K562 (cell line): ENCODE measurements around the gene ZNF780B. TPM values are rescaled to one million over a fixed set of nuclear protein-coding genes. Genes with fewer than 3 reads are reported as not detected.

Source experiments
- ATAC-seq: fragments of 200-7000 bp; cut with Tn5 transposase; 3 replicates; pipeline ENCODE4 v1.9.1; 2020; ENCODE audit warnings: moderate library complexity
- BruUV-seq: library from RNA; stranded (reverse); fragments of 400-500 nt; replicated peaks from 2 replicates; lab custom pipeline; 2021; lab: Mats Ljungman, UMichigan
- CTCF ChIA-PET: fragments of 300-600 bp; formaldehyde crosslinking; extraction: SDS; loops from one replicate; lab custom pipeline; 2021; ENCODE audit warnings: low intra/inter-chr PET ratio; lab: Yijun Ruan, JAX
- POLR2A ChIA-PET: fragments of 300-600, 350-650 bp; sonication (Branson Sonifier 250); formaldehyde crosslinking; extraction: SDS; loops from one replicate; lab custom pipeline; 2021; ENCODE audit warnings: antibody characterized with exemption, inconsistent platforms; lab: Yijun Ruan, JAX
- DNase-seq, 4 experiments: peaks; one replicate each; pipeline versions ENCODE4 v3.0.0 to v3.0.0-alpha.2; 2011 to 2018; ENCODE audit warnings: low spot score in 3 of 4, mixed read lengths in 3 of 4; ENCODE audit errors: extremely low read depth in 1 of 4
- FAIRE-seq: peaks from 2 replicates; lab custom pipeline; 2011; peaks lifted over from hg19 to GRCh38; lab: Jason Lieb, UNC
- H2AFZ ChIP-seq: 2 replicates; pipeline ENCODE4 v1.6.0; 2011; ENCODE audit warnings: low read depth, low read length, control low read depth, inconsistent platforms
- H3K27ac ChIP-seq: fragments of 200-600 bp; 3 replicates; pipeline ENCODE4 v1.8.0; 2011; ENCODE audit warnings: low read depth, mild to moderate bottlenecking, control low read depth, inconsistent platforms, low read length, moderate library complexity, mixed read lengths; ENCODE audit errors: extremely low read depth
- H3K27me3 ChIP-seq, 2 experiments: fragments of 300-600 bp in 1 of 2; 2 replicates in 1 of 2; 3 replicates in 1 of 2; pipeline versions ENCODE4 v1.6.0 to v1.8.0; 2011; ENCODE audit warnings: inconsistent platforms in 2 of 2, low read length in 2 of 2, mild to moderate bottlenecking in 1 of 2, mixed read lengths in 1 of 2, moderate library complexity in 1 of 2; ENCODE audit not compliant: control insufficient read depth in 2 of 2, insufficient read depth in 2 of 2
- H3K36me3 ChIP-seq: fragments of 300-600 bp; 3 replicates; pipeline ENCODE4 v1.8.0; 2011; ENCODE audit warnings: mild to moderate bottlenecking, low read length, inconsistent platforms; ENCODE audit not compliant: control insufficient read depth, insufficient read depth
- H3K4me1 ChIP-seq, 2 experiments: fragments of 200-600 bp in 1 of 2; replicated peaks in 1 of 2; 2 replicates in 1 of 2; 3 replicates in 1 of 2; pipeline versions ENCODE4 v1.5.1 to v1.8.0; 2011; ENCODE audit warnings: inconsistent platforms in 2 of 2, low read length in 2 of 2, mild to moderate bottlenecking in 1 of 2, mixed read lengths in 1 of 2, moderate library complexity in 1 of 2; ENCODE audit not compliant: control insufficient read depth in 2 of 2, insufficient read depth in 2 of 2
- H3K4me2 ChIP-seq: 2 replicates; pipeline ENCODE4 v1.6.1; 2011; ENCODE audit warnings: low read length, control low read depth, inconsistent platforms, mixed read lengths; ENCODE audit not compliant: insufficient read depth
- H3K4me3 ChIP-seq: fragments of 200-600 bp; sonication (generic), shearing (Covaris generic); 2 replicates; pipeline ENCODE4 v1.5.1; 2016; ENCODE audit warnings: control low read depth, inconsistent platforms
- H3K79me2 ChIP-seq: fragments of 200-600 bp; 3 replicates; pipeline ENCODE4 v1.8.0; 2011; ENCODE audit warnings: low read length, inconsistent platforms; ENCODE audit not compliant: control insufficient read depth, insufficient read depth
- H3K9ac ChIP-seq, 2 experiments: 2 replicates each; pipeline versions ENCODE4 v1.6.0 to v1.6.1; 2011; ENCODE audit warnings: low read depth in 2 of 2, low read length in 2 of 2, control low read depth in 1 of 2, inconsistent platforms in 1 of 2, mild to moderate bottlenecking in 1 of 2, mixed read lengths in 1 of 2; ENCODE audit not compliant: insufficient read depth in 1 of 2
- H3K9me1 ChIP-seq: one replicate; pipeline ENCODE4 v1.6.0; 2011; ENCODE audit warnings: inconsistent platforms, mild to moderate bottlenecking, low read length, moderate library complexity; ENCODE audit not compliant: control insufficient read depth, insufficient read depth
- H3K9me3 ChIP-seq: replicated peaks from 2 replicates; pipeline ENCODE4 v1.5.1; 2011; ENCODE audit warnings: low read depth, low read length, inconsistent platforms; ENCODE audit not compliant: control insufficient read depth, insufficient read depth
- H4K20me1 ChIP-seq: replicated peaks from 2 replicates; pipeline ENCODE4 v1.6.1; 2011; ENCODE audit warnings: low read length, inconsistent platforms, mixed read lengths; ENCODE audit not compliant: control insufficient read depth, insufficient read depth
- ATF6 ChIP-seq: sonication (generic); formaldehyde crosslinking; IDR thresholded peaks from 2 replicates; pipeline ENCODE4 v1.4.0; 2020; ENCODE audit warnings: mild to moderate bottlenecking, missing genetic modification reagents
- CBX5 ChIP-seq: IDR thresholded peaks from 2 replicates; pipeline ENCODE4 v1.6.1; 2014; ENCODE audit warnings: low read depth, borderline replicate concordance
- CREB1 ChIP-seq, 2 experiments: sonication (generic) in 1 of 2; formaldehyde crosslinking in 1 of 2; IDR thresholded peaks; 2 replicates each; pipeline versions ENCODE4 v1.6.1 to v1.8.0; 2012 to 2022; ENCODE audit warnings: inconsistent platforms in 1 of 2, mild to moderate bottlenecking in 1 of 2, missing genetic modification reagents in 1 of 2, moderate library complexity in 1 of 2
- DDX20 ChIP-seq: fragments of 450-650 bp; IDR thresholded peaks from 2 replicates; pipeline ENCODE4 v1.6.1; 2016; ENCODE audit warnings: missing genetic modification characterization, low read depth, mild to moderate bottlenecking, missing compliant biosample characterization, moderate library complexity
- HDAC1 ChIP-seq, 2 experiments: fragments of 450-650 bp; IDR thresholded peaks; 2 replicates each; pipeline ENCODE4 v1.6.1; 2016 to 2017; ENCODE audit warnings: inconsistent platforms in 1 of 2, mild to moderate bottlenecking in 1 of 2, moderate library complexity in 1 of 2
- KLF1 ChIP-seq: fragments of 450-650 bp; IDR thresholded peaks from 2 replicates; pipeline ENCODE4 v1.6.1; 2016; ENCODE audit warnings: missing genetic modification characterization, missing compliant biosample characterization
- MAFF ChIP-seq: IDR thresholded peaks from 2 replicates; pipeline ENCODE4 v1.6.1; 2012; ENCODE audit warnings: low read length, improper control_type of control experiment
- MED1 ChIP-seq: sonication (generic); formaldehyde crosslinking; IDR thresholded peaks from 2 replicates; pipeline ENCODE4 v1.8.1; 2023; ENCODE audit warnings: missing genetic modification reagents, borderline replicate concordance
- POLR3A ChIP-seq: IDR thresholded peaks from 2 replicates; pipeline ENCODE4 v1.6.1; 2011; ENCODE audit warnings: borderline replicate concordance, mild to moderate bottlenecking, moderate library complexity; ENCODE audit not compliant: insufficient read length, insufficient read depth; ENCODE audit errors: extremely low read depth
- PTTG1 ChIP-seq: fragments of 450-650 bp; IDR thresholded peaks from 2 replicates; pipeline ENCODE4 v1.6.1; 2016; ENCODE audit warnings: low read depth, mild to moderate bottlenecking, missing genetic modification characterization, missing compliant biosample characterization
- RNF2 ChIP-seq: sonication (generic); IDR thresholded peaks from 2 replicates; pipeline ENCODE4 v1.6.1; 2016
- SNAPC5 ChIP-seq: fragments of 250-450 bp; sonication (Bioruptor Pico); IDR thresholded peaks from 2 replicates; pipeline ENCODE4 v1.8.0; 2021; ENCODE audit warnings: moderate library complexity, mild to moderate bottlenecking, inconsistent platforms
- SNRNP70 ChIP-seq: fragments of 200-400 bp; formaldehyde crosslinking; optimal IDR thresholded peaks from 2 replicates; pipeline ENCODE3; 2017; ENCODE audit warnings: low read depth, low read length
- SRSF1 ChIP-seq: fragments of 200-400 bp; formaldehyde crosslinking; IDR thresholded peaks from 2 replicates; pipeline ENCODE4 v1.6.1; 2017; ENCODE audit warnings: mild to moderate bottlenecking, low read depth, low read length, moderate library complexity
- ZNF175 ChIP-seq: fragments of 200-800 bp; sonication (Bioruptor generic); IDR thresholded peaks from 2 replicates; pipeline ENCODE4 v1.6.1; 2016; ENCODE audit warnings: low read depth, mild to moderate bottlenecking, missing genetic modification characterization, missing compliant biosample characterization
- ZNF282 ChIP-seq: sonication (generic); formaldehyde crosslinking; IDR thresholded peaks from 2 replicates; pipeline ENCODE4 v1.8.1; 2023; ENCODE audit warnings: missing genetic modification reagents
- ZNF584 ChIP-seq: fragments of 200-800 bp; sonication (Bioruptor generic); IDR thresholded peaks from 2 replicates; pipeline ENCODE4 v1.6.1; 2016; ENCODE audit warnings: low read depth, mild to moderate bottlenecking, missing genetic modification characterization, missing compliant biosample characterization
- WGBS: fragments of 100-300 bp; shearing (Covaris generic); methylation state at CpG from one replicate; pipeline ENCODE4 v1.1.6; 2016; ENCODE audit warnings: low coverage, mixed read lengths; ENCODE audit not compliant: insufficient coverage; ENCODE audit errors: missing lambda C conversion rate; 5-methylcytosine and 5-hydroxymethylcytosine counted together
- in situ Hi-C: fragments of 300-500 bp; cut with MboI; formaldehyde crosslinking; loops from 4 replicates; pipeline ENCODE4 v1.15.0; 2018; ENCODE audit warnings: inconsistent platforms, mixed read lengths
- intact Hi-C: fragments of 100-400 bp; cut with micrococcal nuclease; formaldehyde crosslinking; loops from 2 replicates; pipeline ENCODE4 v1.14.2; 2022
- polyA plus RNA-seq, 8 experiments: library from polyadenylated mRNA; depleted of rRNA in 4 of 8; stranded (reverse) in 5 of 8; unstranded in 3 of 8; fragments of >200 nt; fragmentation: Nextera tagmentation in 2 of 8; fragmentation: Illumina TruSeq in 1 of 8; extraction: Ambion mirVana in 2 of 8; extraction: Trizol in 1 of 8; gene quantifications; 2 replicates each; pipeline versions ENCODE4 v1.2.1 to v1.2.3, GENCODE V29; 2011 to 2014; ENCODE audit warnings: inconsistent platforms in 1 of 8, missing spikeins in 1 of 8
- total RNA-seq, 7 experiments: library from RNA; depleted of rRNA in 6 of 7; stranded (reverse); fragments of >200 nt in 6 of 7; fragmentation: Illumina TruSeq in 2 of 7; extraction: Trizol in 2 of 7; gene quantifications; 2 replicates each; pipeline versions ENCODE4 v1.2.1 to v1.2.3, GENCODE V29; 2011 to 2021; ENCODE audit warnings: low replicate concordance in 1 of 7
- TF ChIP-seq, protein P1 (sequence below), 2 experiments: fragments of 450-650 bp in 1 of 2; sonication (generic) in 1 of 2; formaldehyde crosslinking in 1 of 2; IDR thresholded peaks in 1 of 2; conservative IDR thresholded peaks in 1 of 2; 2 replicates each; pipeline versions ENCODE4 v1.6.1 to v1.8.1; 2016 to 2023; ENCODE audit warnings: mild to moderate bottlenecking in 2 of 2, moderate library complexity in 2 of 2, inconsistent platforms in 1 of 2, missing genetic modification reagents in 1 of 2

ZNF780B gene
- total and polyA plus RNA-seq, 9 of the 15 experiments (the other 6 are each of a cell fraction or from before 2014, with no cell fraction given), result 3.9 to 18.4 (median 8.8) TPM

DNA sequence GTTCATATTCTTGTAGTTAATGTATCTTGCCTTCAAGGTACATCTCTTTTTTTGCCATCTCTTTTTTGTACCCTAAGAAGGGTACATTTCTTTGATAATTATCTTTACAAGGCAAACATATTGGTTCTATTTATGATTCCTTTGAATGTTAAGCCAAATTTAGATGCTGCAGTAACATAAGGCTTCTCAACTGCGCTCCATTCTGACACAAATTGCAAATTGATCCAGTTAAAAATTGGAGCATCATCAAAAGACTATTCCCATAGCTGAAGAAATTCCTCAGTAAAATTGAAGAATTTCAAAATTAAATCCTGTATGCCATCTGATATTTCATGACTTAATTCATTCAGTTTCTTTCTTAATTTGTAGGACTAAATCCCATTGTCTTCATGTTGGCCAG, 37.4 kb upstream of the ZNF780B start:
- ChIA-PET POLR2A (no interaction called here), CTCF (no interaction called here)
- no peak for FAIRE-seq
- intact Hi-C loops, result no loop called here
- no peaks in the 10 kb centered on the region; a peak in 1 of 5 replicates for H3K4me1 ChIP-seq
- no peaks in the 10 kb centered on the region for H3K9me1 ChIP-seq
- no peak for TF ChIP-seq HDAC1 (IDR thresholded peaks at IDR 0.05)
- TF ChIP-seq RNF2, result no peak
- no peak for TF ChIP-seq ZNF584 (CRISPR knock-in tag)
- TF ChIP-seq SNAPC5 (CRISPR knock-in tag), result no peak
- TF ChIP-seq MAFF, result no peak
- TF ChIP-seq MED1 (CRISPR knock-in tag), result no peak
- TF ChIP-seq KLF1, result no peak
- no peak for TF ChIP-seq ZNF282
- no peak for TF ChIP-seq SNRNP70
- TF ChIP-seq CBX5, result no peak
- no peak for TF ChIP-seq POLR3A
- no peak for TF ChIP-seq ZNF175 (CRISPR knock-in tag)
- no peak for TF ChIP-seq DDX20 (tag)
- TF ChIP-seq, protein P1, sequence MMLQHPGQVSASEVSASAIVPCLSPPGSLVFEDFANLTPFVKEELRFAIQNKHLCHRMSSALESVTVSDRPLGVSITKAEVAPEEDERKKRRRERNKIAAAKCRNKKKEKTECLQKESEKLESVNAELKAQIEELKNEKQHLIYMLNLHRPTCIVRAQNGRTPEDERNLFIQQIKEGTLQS (IDR thresholded peaks at IDR 0.05), result no peak
- TF ChIP-seq, protein P1 (CRISPR knock-in tag; conservative IDR thresholded peaks at IDR 0.05), result no peak
- no peak for TF ChIP-seq ATF6 (CRISPR knock-in tag)
- no peak for TF ChIP-seq SRSF1
- TF ChIP-seq PTTG1 (tag), result no peak
- TF ChIP-seq CREB1 (IDR thresholded peaks at IDR 0.05), result no peak
- TF ChIP-seq CREB1 (CRISPR knock-in tag; IDR thresholded peaks at IDR 0.05), result no peak
- no peak overlapping the region for H3K27ac ChIP-seq
- H3K27me3 ChIP-seq, result no peaks in the 10 kb centered on the region
- no TSS peak for BruUV-seq
- H4K20me1 ChIP-seq, result no peaks in the 10 kb centered on the region
- no peak overlapping the region for H3K4me2 ChIP-seq
- in situ Hi-C loops, result no loop called here
- no peak for DNase-seq
- ATAC-seq, result no peak
- H3K9ac ChIP-seq, result no peak overlapping the region
- peaks cover 2% of the 10 kb centered on the region; the same call in 1 of the 3 replicates for H3K36me3 ChIP-seq
- no peak overlapping the region for H2AFZ ChIP-seq
- H3K4me3 ChIP-seq, result no peak overlapping the region
- peaks cover 24% of the 10 kb centered on the region for H3K79me2 ChIP-seq
- H3K9me3 ChIP-seq, result peaks cover 2% of the 10 kb centered on the region; the same call in 1 of the 2 replicates
- WGBS, result 27% methylated on average over 1 of the region's 1 CpG
